ENCODE results near the gene TMEM126B.
A peak's percentile ranks its signal among the peaks of the same experiment; 100 is the strongest.
"Not testable (repeated sequence)": the region's sequence is repeated elsewhere in the genome, so short reads cannot be mapped to it uniquely, and the experiment has no call there.

The TMEM126B gene

DNA sequence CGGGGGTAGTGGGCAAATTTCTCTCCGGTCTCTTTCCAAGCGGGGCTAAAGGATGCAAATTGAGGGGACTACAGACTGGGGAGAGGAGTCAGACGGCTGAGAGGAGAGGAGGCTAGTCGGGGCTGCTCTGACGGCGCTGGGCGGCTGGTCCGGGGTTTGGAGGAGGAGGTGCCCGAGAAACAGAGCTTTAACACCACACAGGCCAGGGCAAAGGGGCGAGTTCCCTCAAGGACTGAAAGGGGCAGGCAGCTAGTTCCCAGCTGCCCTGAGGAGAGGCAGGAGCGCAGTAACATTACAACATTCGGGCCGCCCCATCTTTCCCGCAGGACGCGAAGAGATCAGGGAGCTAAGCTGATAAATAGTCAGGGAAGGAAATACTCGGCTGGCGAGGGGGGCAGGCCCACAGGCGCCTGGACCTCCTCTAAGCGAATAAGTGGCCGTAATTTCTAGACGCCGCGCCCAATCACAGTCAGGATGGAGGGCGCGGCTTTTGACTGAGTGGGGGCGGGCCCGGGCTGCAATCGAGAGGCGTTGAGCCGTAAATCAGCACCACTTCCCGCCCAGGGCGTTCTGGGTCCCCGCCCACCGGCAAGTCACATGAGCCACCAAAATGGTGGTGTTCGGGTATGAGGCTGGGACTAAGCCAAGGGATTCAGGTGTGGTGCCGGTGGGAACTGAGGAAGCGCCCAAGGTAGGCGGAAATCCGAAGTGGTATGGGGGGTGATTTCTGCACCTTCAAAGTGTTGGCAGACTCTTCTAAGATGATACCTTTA lies at the start of gene TMEM126B:
TMEM126B (plus strand) TSS at position 596 of the 773 bp plus-strand sequence; CDS start at position 611, 15 bp downstream.
- DNase-seq = peak; percentile 89

DNA sequence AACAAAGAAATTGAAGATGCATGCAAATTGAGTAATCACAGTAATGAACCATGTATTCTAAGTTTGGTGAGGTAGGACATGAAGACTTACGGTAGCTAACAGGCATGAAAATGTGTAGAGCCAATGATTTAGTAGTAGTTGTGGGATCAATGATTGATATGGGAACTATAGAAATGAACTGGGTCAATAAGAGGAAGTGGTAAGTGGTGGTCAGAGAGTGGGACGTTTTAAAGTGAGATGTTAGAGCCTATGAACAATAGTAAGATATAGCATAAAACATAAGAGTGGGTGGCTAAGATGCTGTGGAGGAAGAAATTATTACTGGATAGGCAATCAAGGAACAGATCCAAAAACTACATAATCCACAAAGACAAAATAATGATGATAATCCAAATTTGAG lies 46.3 kb upstream of the TMEM126B start:
- DNase-seq = no peak

DNA sequence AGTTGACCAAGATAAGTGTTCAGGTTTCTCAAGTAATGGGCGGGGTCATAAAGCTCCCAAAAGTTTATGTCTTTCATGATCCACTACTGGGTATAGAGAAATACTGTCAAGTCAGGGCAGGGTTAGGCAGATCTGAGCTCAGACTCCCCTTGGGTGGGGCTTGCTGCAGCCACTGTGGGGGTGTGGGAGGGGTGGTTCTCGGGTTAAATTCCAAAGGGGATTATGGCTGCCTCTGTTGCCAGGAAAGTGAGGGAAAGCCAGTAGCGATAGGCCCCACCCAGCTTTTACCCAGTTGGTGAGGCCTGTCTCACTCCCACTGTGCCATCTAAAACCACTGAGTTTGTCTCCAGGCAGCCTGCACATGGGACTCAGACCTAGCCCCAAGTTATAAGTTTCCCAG lies 39.0 kb upstream of the TMEM126B start:
- DNase-seq = no peak

DNA sequence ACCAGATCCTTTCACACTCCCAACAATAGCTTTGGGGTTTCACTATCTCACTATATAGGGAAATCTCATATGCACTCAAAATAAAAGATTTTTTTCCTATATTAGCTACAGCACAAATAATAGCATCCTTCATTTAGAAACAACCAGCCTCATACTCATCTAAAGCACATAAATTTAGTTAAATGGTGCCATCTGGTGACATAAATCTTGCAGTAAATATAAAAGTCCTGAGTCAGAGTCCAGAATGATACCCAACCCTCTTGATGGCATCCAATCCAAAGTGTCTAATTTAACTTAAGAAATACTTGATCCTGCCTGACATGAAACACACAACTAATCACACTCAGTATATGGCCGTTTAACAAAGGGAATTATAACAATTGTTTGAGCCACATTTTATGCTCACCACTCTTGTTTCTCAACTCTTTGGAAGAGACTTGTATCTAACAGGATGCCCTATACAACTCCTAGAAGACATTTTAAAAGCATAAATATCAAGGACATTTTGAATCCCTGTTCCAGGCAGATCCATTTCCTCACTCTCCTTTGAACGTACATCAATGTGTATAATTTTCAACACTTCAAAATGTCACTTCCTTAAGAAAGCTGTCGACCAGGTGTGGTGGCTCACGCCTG lies 37.4 kb upstream of the TMEM126B start:
- peak; percentile 1 for DNase-seq

DNA sequence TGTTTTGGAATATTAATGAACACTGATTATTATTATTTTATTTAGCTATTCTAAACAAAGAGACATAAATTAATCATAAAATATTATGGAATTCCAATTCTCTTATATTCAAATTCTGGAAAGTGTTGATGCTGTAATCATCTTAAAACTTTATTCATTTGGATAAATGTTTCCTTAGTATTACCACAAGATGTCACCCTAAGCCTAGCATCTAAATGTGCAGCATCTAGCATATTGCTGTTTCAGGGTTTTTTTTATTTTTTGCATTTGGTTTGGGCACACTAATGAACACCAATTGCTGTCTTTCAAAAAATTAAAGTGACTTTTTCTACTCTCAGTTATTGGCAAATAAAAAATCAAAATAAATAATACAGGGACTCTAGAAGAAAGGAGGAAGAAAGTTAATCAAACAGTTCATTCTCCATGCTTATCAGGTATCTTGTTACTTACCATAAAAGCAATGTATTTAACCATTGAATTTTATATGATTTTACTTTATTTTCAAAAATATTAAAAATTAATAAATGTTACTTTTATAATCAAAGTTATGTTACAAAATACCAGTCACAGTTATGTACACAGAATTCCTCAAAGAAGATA lies 33.0 kb upstream of the TMEM126B start:
- DNase-seq = peak; percentile 5

DNA sequence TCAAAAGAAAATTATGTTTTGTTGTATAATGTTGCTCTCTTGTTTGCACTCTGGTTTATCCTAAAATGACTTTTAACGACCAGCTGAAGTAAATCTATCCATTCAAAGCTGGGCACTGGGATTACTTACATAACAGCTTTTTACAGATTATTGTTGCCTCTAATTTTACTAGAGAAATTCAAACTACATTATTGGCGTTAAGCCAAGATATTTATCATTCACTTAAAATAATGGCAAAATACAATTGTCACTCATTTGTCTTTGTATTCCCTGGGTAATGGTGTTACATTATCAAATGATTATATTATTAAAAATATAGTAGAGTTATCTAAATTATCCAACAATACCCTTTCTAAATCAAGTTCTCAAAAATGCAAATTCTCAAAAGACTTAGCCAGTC lies 31.5 kb upstream of the TMEM126B start:
- DNase-seq = no peak

DNA sequence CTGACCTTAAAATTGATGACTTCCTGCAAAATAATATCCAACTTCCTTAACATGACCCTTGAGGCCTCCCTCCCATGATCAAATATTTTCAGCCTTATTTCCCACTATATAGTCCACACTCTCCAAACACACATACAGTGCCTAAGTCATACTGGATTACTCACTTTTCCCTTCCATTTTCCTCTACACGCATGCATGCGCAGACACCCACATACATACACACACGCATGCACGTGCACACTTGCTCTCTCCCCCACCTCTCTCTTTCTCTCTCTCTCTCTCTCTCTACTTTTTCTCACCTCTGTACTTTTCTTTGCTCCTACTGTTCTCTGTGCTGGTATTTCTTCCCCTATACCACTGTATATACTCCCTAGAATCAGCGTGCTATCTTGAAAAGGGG lies 29.3 kb upstream of the TMEM126B start:
- no peak for DNase-seq

DNA sequence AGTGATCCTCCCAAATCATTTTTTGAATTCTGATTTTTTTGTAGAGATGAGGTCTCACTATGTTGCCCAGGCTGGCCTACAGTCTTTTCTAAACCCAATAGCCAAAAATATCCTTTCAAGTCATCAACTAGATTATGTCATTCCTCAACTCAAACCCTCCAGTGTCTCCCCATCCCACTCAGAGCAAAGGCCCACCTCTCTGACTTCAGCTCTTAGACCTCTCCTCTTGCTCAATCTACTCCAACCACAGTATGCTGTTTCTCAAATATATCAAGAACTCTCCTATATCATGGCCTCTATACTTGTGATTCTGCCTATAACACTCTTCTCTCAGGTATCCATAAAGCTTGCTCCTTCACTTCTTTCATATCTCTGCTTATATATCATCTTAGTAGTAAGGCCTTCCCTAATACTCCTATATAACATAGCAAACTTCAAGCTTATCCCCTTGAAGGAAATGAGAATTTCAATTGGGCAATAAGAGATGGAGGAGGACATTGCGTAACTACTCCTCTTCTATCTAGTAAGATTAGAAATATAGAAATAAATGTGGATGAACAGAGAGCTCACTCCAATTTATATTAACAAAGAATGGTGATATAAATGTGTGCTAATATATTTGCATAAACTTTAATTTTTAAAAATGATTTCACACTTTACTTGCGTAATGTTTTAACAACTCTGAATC lies 25.7 kb upstream of the TMEM126B start:
- DNase-seq = no peak

DNA sequence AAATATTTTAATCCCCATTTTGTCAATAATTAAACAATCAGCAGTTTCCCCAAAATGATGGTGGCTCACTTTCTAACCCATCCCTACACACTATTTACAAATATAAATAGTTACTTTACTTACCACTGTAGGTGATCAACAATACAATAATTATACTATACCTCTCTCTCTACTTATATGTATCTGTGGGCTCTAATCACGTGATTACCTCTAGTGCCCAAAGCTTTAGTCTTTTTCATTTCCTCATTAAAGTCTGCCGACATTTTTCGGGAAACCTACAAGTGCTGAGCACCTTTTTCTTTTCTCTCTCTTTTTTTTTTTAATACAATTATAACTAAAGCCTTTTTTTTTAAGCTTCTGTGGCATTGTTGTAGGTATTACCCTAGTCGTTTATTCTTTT lies 25.2 kb upstream of the TMEM126B start:
- no peak for DNase-seq

DNA sequence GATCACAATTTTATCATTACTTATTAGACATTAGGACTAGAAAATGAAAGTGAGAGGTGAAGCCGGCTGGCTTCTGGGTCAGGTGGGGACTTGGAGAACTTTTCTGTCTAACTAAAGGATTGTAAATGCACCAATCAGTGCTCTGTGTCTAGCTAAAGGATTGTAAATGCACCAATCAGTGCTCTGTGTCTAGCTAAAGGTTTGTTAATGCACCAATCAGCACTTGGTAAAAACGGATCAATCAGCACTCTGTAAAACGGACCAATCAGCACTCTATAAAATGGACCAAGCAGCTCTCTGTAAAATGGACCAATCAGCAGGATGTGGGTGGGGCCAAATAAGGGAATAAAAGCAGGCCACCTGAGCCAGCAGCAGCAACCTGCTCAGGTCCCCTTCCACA lies 22.2 kb upstream of the TMEM126B start:
- not testable (repeated sequence) for DNase-seq

DNA sequence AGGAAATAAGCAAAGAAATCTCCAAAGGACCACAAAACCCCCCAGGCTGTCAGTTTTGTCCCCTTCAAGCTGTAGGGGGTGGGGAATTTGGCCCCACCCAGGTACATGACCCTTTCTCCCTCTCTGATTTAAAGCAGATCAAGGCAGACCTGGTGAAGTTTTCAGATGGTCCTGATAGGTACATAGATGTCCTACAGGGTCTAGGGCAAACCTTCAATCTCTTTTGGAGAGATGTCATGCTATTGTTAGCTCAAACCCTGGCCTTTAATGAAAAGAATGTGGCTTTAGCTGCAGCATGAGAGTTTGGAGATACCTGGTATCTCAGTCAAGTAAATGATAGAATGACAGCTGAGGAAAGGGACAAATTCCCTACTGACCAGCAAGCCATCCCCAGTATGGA lies 19.8 kb upstream of the TMEM126B start:
- not testable (repeated sequence) for DNase-seq

DNA sequence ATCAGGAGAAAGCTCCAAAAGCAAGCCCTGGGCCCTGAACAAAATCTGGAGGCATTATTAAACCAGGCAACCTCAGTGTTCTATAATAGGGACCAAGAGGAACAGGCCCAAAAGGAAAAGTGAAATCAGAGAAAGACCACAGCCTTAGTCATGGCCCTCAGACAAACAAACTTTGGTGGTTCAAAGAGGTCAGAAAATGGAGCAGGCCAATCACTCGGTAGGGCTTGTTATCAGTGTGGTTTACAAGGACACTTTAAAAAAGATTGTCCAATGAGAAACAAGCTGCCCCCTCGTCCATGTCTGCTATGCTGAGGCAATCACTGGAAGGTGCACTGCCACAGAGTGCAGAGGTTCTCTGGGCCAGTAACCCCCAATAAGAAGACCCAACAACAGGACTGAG lies 19.1 kb upstream of the TMEM126B start:
- not testable (repeated sequence) for DNase-seq

DNA sequence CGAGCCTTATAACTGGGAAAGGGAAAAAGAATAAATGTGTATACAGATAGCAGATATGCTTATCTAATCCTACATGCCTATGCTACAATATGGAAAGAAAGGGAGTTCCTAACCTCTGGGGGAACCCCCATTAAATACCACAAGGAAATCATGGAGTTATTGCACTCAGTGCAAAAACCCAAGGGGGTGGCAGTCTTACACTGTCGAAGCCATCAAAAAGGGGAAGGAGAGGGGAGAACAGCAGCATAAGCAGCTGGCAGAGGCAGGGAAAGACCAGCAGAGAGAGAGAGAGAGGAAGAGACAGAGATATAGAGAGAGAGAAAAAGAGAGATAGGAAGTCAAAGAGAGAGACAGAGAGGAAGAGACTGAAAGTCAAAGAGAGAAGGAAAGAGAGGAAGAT lies 16.8 kb upstream of the TMEM126B start:
- not testable (repeated sequence) for DNase-seq

DNA sequence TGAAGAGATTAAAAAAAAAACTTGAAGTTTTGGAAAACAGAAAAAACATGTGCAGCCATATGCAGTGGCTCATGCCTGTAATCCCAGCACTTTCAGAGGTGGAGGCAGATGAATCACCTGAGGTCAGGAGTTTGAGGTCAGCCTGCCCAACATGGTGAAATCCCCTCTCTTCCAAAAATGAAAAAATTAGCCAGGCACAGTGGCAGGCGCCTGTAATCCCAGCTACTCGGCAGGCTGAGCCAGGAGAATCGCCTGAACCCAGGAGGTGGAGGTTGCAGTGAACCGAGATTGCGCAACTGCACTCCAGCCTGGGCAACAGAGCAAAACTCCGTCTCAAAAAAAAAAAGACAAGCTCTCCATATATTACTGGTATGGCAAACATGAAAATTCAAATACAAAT lies 8.9 kb upstream of the TMEM126B start:
- DNase-seq = no peak

DNA sequence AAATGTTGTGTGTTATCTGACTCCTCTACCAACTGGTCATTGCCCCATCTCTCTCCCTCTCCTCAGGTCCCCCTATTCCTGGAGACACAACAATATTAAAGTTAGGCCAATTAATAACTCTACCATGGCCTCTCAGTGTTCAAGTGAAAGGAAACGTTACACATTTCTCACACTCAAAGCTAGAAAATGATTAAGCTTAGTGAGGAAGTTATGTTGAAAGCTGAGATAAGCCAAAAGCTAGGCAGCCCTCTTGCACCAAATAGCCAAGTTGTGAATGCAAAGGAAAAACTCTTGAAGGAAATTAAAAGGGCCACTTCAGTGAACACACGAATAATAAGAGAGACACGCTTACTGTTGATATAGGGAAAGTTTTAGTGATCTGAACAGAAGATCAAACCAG lies 8.1 kb upstream of the TMEM126B start:
- no peak for DNase-seq

DNA sequence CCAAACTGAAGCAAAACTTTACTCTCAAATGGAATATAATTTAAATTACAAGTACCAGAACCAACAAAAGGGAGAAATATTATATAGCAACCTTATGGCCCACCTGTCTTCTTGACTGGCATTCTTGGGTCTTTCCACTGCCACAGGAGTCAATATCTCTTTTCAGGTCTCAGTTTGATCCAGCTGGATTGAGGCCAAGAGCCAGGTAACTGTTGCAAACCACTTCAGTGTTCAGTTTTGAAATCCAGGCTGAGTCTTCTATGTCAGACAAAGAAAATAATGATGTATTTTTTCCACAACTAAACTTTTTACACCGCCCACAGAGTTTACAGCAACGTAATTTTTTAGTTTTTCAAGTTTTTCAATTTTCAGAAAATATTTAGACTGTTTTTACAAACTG lies 1.9 kb upstream of the TMEM126B start:
- DNase-seq = no peak

DNA sequence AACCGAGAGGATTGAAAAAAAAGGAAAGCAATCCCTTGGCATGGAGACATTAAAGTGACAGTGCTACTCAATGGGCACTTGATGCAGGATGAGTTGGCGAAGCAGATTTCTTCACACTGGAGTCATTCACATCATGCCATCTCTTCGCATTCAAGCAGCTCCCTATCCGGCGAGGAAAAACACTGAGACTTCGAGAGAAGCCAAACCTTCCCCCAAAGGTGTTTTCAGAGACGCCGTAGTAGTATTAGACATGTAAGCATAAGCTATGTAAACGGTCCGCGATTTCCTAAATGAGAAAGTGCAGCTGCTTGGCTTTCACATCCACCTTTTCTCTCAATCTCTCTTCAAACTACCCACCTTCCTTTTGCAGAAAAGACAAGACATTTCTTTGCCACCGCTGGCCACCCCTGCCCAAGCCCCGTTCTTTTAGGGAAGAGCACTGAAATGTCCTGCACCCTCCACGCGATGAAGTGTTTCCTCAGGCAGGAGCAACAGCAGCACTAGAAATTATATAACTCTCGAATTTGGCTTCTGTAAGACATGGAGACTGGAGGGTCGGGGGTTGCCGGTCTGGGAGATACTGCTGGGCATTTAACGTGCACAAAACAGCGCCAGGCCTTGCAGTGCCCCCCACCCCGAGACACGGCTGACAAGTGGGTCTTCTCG lies 928 bp upstream of the TMEM126B start, which contains the start of gene DLG2:
DLG2 (minus strand) TSS at position 13 of the 666 bp plus-strand sequence.
- DNase-seq = peak; percentile 18

DNA sequence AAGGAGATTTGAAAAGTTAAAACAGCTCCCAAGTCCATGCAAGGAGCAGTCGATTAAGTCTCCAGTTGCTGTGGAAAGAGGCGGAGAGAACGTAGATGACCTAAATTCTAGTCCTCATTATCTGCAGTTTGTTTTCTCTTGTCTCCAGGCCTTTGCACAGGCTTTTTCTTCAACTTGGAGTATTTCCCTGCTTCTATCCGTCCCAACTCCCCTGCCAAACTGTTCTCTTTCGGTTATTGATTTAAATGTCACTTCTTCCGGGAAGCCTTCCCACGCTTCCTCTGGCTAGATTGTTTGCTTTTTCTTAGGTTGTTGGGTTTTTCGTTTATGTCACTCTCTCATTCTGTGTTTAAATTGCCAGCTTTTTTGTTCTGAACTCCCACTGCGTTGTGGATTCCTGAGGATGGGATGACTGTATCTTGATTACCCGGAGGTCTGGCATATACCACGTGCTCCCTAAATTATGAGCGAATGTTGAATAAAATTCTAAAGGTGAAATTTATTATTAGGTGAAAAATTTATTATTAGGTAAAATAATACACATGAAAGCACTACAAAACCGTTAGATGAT lies 463 bp downstream of the TMEM126B start:
- no peak for DNase-seq

DNA sequence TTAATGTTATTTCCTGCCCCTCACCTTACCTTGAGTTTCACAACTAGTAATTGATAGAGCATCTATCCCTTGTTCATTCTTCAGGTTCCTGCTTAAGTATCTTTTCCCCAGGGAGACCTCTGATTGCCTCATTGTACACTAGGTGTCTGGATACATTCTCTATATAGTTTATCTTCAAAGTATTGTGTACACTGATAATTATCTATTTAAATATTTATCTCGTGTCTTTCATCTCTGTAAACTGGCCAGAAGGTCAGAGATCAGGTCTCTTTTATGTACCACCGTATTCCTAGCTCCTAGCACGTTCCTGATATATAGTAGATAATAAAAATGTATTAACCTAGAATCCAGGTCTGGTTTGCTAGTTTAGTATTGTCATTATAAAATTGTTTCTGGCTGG lies 6.4 kb downstream of the TMEM126B start:
- DNase-seq = no peak

DNA sequence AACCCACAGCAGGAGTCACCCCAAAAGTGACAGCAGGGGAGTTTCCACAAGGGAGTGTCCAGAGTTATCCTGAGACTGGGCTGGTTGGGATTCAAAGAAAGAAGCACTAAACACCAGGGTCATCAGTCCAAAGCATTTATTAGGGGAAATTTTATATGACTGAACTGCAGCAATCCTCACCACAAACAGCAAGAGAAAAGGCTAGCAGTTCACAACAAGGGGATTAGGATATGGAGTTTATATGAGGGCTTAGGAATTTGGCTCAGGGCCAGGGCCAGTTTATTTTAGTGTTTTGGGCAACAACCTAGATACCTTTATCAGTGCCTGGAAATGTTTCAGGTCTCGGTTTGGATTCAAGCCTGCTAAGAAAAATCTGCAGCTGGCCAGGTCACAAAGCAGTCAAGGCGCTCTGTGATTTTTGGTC lies 14.8 kb downstream of the TMEM126B start:
- DNase-seq = no peak

DNA sequence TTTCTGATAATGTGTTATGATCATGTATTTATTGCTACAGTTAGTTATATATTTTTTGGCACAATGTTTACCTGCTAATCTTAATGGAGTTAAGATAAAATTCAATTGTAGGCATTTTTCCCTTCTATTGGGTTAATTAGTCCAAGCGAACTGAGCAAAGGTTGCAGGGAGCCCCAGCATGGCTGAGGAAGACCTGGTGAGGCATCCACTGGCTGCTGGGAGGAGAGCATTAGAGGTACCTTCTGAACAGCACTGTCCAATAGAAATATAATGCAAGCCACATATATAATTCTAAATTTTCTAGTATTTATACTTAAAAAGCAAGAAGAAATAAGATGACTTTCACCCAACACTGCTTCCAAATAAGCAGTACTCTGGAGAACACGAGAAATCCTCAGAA lies 18.7 kb downstream of the TMEM126B start:
- no peak for DNase-seq

DNA sequence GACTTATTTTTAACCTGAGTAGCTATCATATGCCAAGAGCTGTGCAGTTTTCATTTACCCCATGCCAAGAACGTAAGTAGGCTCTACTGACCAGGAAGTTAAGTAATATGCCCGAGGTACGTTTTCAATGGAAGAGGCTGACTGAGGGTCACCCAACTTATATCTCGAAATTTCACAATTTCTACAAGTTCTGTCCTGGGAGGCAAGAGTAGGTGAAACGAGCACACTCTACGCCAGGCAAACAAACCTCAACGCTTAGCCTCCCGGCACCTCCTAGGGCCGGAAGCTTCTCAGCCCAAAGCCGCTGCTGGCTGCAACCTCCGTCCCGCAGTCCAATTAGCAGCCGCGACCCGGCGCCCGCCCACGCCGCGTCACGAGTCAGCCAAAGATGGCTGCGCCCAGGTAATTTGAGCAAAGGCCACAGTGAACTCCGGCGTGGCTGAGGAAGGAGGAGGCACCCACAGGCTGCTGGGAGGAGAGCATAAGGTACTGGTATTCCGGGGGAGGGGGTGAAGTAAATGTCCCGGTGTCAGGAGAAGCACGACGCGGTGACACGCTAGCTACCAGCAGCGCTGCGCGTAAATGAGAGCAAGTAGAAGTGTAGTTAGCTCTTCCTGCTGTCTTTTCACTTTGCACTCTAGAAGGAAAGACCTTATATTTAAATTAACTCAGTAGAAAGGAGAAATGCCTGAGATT lies 19.4 kb downstream of the TMEM126B start, which contains the start of gene TMEM126A:
TMEM126A (plus strand) TSS at position 364 of the 696 bp plus-strand sequence. CDS start 2,289 bp downstream, outside the sequence.
- peak; percentile 63 for DNase-seq
